SKM-1 (cell line): ENCODE results near the gene OSBPL5.

Source experiments
- DNase-seq: peaks from one replicate; lab custom pipeline; 2025; ENCODE audit not compliant: unreplicated experiment; lab: John Stamatoyannopoulos, UW

Gene OSBPL5

GRCh38 chr11:3104961-3105790 is 59.9 kb downstream of the OSBPL5 start:
- DNase-seq = no peak

DNA sequence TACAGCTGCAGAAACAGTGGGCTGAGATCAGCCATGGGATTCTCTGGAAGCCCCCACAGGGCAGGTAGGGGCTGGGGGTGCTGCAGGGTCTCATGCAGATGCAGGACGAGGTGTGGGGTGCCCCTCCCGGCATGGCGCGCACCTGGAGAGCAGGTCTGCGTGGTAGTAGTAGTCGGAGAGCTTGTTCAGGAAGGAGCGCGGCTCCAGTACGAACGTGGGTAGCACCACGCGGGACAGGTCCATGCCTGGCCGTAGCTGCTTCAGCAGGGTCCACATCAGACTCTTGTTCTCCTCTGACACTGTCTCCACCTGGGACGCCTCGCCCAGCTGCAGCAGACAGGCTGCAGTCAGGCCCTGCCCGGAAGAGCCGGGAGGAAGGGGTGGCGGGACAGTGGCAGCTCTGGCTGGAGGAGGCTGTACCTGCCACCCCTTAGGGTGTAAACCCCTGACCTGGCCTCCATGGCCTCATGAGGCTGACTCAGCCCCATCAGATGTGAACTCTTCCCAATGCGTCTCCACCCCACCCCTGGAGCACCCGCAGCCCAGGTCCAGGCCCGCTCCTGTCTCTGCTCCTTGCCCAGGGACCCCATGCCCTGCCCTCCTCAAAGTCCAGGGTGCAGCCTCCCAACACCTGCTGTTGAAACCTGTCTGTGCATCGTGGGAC is 60.9 kb downstream of the OSBPL5 start:
- no peak for DNase-seq

- DNase-seq = no peak
Measured at GRCh38 chr11:3103076-3103475, 62.0 kb downstream of the OSBPL5 start.

DNA sequence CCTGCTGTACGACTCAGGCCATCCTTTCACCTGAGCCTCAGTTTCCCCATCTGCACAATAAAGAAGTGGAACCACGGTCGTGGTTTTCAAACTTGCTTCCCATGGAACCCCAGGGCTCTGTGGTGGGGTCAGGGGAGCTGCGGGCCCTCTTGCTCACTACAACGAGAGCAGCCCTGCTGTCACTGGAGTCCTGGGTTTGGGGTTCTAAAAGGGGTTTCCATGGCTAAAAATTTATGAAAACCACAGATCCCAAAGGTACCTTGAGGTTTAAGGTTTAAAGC is 62.5 kb downstream of the OSBPL5 start:
- DNase-seq = no peak

- no peak for DNase-seq
Measured at GRCh38 chr11:3101921-3102640, 63.0 kb downstream of the OSBPL5 start.

- DNase-seq = no peak
Measured at GRCh38 chr11:3099178-3099577, 65.9 kb downstream of the OSBPL5 start.

- no peak for DNase-seq
Measured at GRCh38 chr11:3096909-3097530, 68.1 kb downstream of the OSBPL5 start.

GRCh38 chr11:3095712-3096361 is 69.3 kb downstream of the OSBPL5 start:
- DNase-seq = no peak

DNA sequence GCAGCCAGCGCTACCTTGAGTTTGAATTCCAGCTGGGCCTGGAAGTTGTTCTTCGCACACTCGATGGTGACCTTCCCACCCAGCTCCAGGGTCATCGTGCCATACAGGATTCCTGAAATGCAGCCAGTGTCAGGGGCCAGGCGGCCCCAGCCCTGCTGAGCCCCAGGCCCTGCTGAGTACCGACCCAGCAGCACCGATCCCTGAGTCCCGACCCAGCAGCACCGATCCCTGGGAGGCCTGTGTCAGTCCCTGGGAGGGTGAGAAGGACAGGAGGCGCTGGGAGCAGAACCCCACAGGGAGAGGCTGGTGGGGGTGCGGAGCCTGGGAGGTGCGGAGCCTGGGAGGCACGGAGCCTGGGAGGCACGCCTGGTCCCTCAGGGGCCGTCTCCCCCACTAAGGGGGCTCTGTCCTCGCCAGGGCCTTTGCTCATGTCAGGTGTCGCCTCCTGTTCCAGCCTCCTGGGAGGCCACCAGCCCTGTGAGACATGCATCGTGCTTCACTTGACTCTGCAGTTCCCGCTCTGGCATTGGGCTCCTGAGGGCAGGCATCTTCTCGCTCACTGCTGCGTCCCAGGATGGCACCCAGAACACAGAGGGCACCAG is 70.8 kb downstream of the OSBPL5 start:
- no peak for DNase-seq

- no peak for DNase-seq
Measured at GRCh38 chr11:3093281-3094191, 71.6 kb downstream of the OSBPL5 start.

DNA sequence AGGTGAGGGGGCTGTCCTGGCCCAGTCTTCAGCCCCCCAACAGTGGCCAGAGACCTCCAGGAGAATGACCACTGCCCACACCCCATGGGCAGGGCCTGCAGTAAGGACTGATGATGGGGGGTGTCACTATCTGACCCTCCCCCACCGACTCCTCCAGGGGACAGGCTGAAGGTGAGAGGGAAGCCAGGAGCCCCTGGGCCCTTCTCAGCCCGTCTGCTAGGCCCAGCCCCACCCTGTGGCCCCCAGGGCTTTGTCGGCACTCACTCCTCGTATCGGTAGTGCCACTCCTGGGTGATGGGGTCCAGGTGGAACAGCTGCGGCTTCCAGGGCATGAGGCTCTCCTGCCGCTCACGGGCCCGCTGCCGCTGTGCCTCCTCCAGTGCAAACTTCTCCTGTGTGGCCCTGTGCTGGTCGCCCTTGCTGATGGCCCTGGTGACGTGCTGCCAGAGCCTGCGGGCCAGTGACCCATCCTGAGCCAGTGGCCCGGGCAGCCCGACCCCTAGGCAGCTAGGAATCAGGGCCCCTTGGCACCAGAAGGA is 72.4 kb downstream of the OSBPL5 start:
- DNase-seq = no peak

- DNase-seq = peak; percentile 28
Measured at GRCh38 chr11:3091846-3092602, 73.1 kb downstream of the OSBPL5 start.

GRCh38 chr11:3091081-3091845 is 73.8 kb downstream of the OSBPL5 start:
- DNase-seq = no peak

- DNase-seq = no peak
Measured at GRCh38 chr11:3090096-3090901, 74.8 kb downstream of the OSBPL5 start.

GRCh38 chr11:3089236-3090061 is 75.7 kb downstream of the OSBPL5 start:
- no peak for DNase-seq

DNA sequence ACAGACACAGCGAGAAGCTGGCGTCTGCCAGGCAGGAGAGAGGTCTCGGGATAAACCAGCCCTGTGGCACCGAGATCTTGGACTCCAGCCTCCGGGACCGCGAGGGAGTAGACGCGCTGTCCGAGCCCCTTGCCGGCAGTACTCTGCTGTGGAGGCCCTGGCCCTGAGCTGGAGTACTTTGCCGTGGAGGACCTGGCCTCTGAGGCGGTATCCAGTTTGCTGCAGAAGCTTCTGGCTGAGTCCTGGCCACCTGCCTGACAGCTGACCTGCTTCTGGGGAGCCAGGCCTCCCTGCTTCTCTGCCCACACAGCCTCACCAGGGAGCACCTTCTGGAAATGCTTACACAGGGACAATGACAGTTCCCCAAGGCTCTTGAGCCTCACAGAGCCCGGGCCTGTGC is 76.3 kb downstream of the OSBPL5 start:
- DNase-seq = no peak
